Body of pancreas (tissue), 4 donors: ENCODE data around the gene CCDC80. TPM values are rescaled to one million over a fixed set of nuclear protein-coding genes. Genes with fewer than 3 reads are reported as not detected.
A peak's percentile ranks its signal among the peaks of the same experiment; 100 is the strongest.

Experiments used
- ATAC-seq: fragments of 150-250 bp; one replicate; pipeline ENCODE4 v1.9.1; 2016
- DNase-seq, 4 donors: peaks; one replicate each; pipeline ENCODE4 v3.0.0-alpha.2; 2019
- H3K27ac ChIP-seq, 4 donors: fragments of 200-600 bp; sonication (generic); 1 replicate in 3 of 4; 2 replicates in 1 of 4; pipeline versions ENCODE4 v1.5.1 to v1.6.1; 2016 to 2019; ENCODE audit warnings: mild to moderate bottlenecking in 1 of 4, mixed read lengths in 1 of 4, moderate library complexity in 1 of 4
- H3K27me3 ChIP-seq, 2 donors: fragments of 200-600 bp; sonication (generic); one replicate each; pipeline ENCODE4 v1.6.0; 2016; ENCODE audit warnings: mild to moderate bottlenecking in 1 of 2
- H3K36me3 ChIP-seq, 2 donors: fragments of 200-600 bp; sonication (generic); replicated peaks in 1 of 2; 2 replicates each; pipeline ENCODE4 v1.5.1; 2016; ENCODE audit warnings: low read depth in 2 of 2; ENCODE audit not compliant: insufficient read depth in 1 of 2
- H3K4me1 ChIP-seq: fragments of 200-600 bp; sonication (generic); one replicate; pipeline ENCODE4 v1.6.0; 2016
- H3K4me3 ChIP-seq, 2 donors: fragments of 200-600 bp; sonication (generic); 1 replicate in 1 of 2; 2 replicates in 1 of 2; pipeline ENCODE4 v1.5.1; 2016 to 2019
- H3K9me3 ChIP-seq, 3 donors: fragments of 200-600 bp; sonication (generic); 1 replicate in 2 of 3; 2 replicates in 1 of 3; pipeline ENCODE4 v1.5.1; 2016
- POLR2A ChIP-seq, 3 donors: fragments of 450-650 bp; IDR thresholded peaks; one replicate each; pipeline ENCODE4 v1.6.1; 2016; ENCODE audit warnings: antibody characterized with exemption in 3 of 3, mild to moderate bottlenecking in 2 of 3
- WGBS, 2 donors: methylation state at CpG; one replicate each; pipeline ENCODE4 v1.1.5; 2017; 5-methylcytosine and 5-hydroxymethylcytosine counted together
- intact Hi-C: fragments of 100-400 bp; cut with DNase I; formaldehyde crosslinking; loops from one replicate; pipeline ENCODE4 v1.15.1; 2023
- total RNA-seq, 2 donors: library from RNA; depleted of rRNA; stranded (reverse); fragments of >200 nt; gene quantifications; one replicate each; pipeline ENCODE4 v1.1.0, GENCODE V29; 2016
- TF ChIP-seq, protein P1 (sequence below), 7 experiments: fragments of 450-650 bp in 4 of 7; fragments of 200-600 bp in 3 of 7; sonication (generic) in 3 of 7; IDR thresholded peaks; one replicate each; pipeline ENCODE4 v1.5.1; 2016 to 2019; ENCODE audit warnings: antibody characterized with exemption in 7 of 7

Gene CCDC80
- total RNA-seq, 2 donors from 2014 or later = 17.4 to 25.1 TPM

DNA sequence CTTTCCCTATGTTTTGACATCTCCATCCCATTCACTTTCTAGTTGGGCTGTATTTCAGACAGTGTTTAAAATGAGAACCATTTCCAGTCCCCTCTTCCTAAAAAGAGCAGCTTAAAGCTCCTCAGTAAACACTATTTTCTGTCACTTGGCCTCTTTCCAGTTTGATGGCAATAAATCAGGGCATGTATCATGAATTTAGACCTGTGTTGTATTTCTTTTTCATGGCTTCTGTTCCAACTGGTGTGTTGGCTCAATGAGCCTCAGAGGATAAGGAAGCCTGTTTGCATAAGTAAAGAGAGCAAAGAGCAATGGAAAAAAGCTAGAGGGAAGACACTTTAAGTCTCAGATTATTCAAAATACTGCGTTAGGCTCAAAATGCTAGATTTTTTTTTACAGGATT lies 7.2 kb downstream of the CCDC80 start:
- 35 to 45% methylated on average over 1 of the region's 1 CpG for WGBS, 2 donors
- H3K4me3 ChIP-seq = no peak overlapping the region
- H3K4me1 ChIP-seq = no peaks in the 10 kb centered on the region
- H3K27me3 ChIP-seq = no peaks in the 10 kb centered on the region
- no peak for DNase-seq
- no peaks in the 10 kb centered on the region for H3K9me3 ChIP-seq
- H3K36me3 ChIP-seq = no peaks in the 10 kb centered on the region
- TF ChIP-seq, protein P1, sequence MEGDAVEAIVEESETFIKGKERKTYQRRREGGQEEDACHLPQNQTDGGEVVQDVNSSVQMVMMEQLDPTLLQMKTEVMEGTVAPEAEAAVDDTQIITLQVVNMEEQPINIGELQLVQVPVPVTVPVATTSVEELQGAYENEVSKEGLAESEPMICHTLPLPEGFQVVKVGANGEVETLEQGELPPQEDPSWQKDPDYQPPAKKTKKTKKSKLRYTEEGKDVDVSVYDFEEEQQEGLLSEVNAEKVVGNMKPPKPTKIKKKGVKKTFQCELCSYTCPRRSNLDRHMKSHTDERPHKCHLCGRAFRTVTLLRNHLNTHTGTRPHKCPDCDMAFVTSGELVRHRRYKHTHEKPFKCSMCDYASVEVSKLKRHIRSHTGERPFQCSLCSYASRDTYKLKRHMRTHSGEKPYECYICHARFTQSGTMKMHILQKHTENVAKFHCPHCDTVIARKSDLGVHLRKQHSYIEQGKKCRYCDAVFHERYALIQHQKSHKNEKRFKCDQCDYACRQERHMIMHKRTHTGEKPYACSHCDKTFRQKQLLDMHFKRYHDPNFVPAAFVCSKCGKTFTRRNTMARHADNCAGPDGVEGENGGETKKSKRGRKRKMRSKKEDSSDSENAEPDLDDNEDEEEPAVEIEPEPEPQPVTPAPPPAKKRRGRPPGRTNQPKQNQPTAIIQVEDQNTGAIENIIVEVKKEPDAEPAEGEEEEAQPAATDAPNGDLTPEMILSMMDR (IDR thresholded peaks at IDR 0.05) = no peak
- TF ChIP-seq POLR2A (IDR thresholded peaks at IDR 0.05) = no peak
- no peak overlapping the region for H3K27ac ChIP-seq
- intact Hi-C loops = no loop called here
- no peak for ATAC-seq

DNA sequence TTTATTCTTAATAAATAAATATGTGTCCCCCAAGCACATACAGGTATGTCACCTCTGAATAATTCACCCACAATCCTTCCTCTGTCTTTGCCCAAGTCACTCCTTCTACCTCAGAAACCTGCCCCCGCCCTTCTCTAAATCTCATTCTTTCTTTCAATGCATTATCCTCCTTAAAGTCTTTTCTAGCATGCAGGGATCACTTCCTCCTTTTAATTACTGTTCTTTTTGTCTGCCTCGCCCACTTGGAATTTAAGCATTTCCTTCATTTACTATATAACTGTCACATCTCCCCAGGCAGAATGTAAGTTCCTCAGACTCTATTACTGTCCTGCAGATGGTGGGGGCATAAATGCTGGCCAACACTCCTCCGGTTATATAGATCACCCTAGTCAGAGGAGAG lies 7.8 kb downstream of the CCDC80 start:
- no peak for TF ChIP-seq POLR2A (IDR thresholded peaks at IDR 0.05)
- TF ChIP-seq, protein P1 (IDR thresholded peaks at IDR 0.05) = no peak
- DNase-seq (no peak), ATAC-seq (no peak)
- no peak overlapping the region for H3K27ac ChIP-seq
- WGBS, 2 donors = 46 to 55% methylated on average over 3 of the region's 3 CpGs
- intact Hi-C loops = no loop called here
- H3K4me3 ChIP-seq = no peak overlapping the region
- H3K9me3 ChIP-seq = no peaks in the 10 kb centered on the region
- H3K36me3 ChIP-seq = no peaks in the 10 kb centered on the region
- no peaks in the 10 kb centered on the region for H3K4me1 ChIP-seq
- H3K27me3 ChIP-seq = no peaks in the 10 kb centered on the region

DNA sequence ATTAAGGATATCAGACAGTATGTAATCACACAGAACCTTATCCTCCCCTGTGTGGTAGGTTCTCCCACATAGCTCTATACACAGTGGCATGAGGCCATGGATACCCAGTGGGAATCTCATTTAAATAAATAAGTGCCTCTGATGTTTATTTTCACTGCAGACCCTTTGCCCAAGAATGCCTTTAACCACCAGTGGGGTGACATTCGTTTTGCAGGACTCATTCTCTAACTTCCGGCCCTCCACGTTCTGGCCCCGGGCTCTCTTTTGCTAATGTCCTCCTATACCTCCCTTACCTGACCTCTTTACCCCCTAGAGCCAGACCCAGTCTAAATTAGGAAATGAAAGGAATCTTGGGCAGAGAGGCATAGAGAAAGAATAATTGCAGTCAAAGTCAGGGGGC lies 8.3 kb downstream of the CCDC80 start:
- no peak for TF ChIP-seq POLR2A (IDR thresholded peaks at IDR 0.05)
- TF ChIP-seq, protein P1 (IDR thresholded peaks at IDR 0.05) = no peak
- no peak overlapping the region for H3K27ac ChIP-seq

DNA sequence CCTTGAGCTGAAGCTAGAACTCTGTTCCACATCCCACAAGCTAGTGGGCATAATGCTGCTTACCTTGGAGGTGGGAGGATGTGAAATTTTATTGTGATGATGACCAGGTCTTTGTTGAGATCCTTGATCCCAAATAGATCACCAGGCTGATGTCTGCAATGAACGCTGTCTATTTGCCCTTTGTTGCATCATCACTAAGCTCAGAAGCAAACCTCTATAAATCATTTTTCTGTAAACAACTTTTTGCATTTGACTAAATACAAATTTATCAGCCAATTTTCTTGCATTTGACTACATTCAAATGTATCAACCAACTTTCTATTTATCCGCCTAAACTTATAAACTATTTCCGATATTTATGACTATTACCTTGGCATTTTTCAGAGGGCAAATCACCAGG lies 9.7 kb downstream of the CCDC80 start:
- no peak overlapping the region for H3K27ac ChIP-seq
- no peaks in the 10 kb centered on the region for H3K36me3 ChIP-seq
- H3K4me1 ChIP-seq = no peaks in the 10 kb centered on the region
- H3K27me3 ChIP-seq = no peaks in the 10 kb centered on the region
- DNase-seq (no peak), ATAC-seq (no peak)
- no peaks in the 10 kb centered on the region for H3K9me3 ChIP-seq
- H3K4me3 ChIP-seq = no peak overlapping the region
- no peak for TF ChIP-seq POLR2A (IDR thresholded peaks at IDR 0.05)
- TF ChIP-seq, protein P1 (IDR thresholded peaks at IDR 0.05) = no peak
- WGBS, 2 donors = 82 to 86% methylated on average over 3 of the region's 3 CpGs
- intact Hi-C loops = no loop called here

More for the DNA sequence above, 8.3 kb downstream of the CCDC80 start:
- no peaks in the 10 kb centered on the region for H3K9me3 ChIP-seq
- DNase-seq = no peak
- no peak for ATAC-seq
- no peak overlapping the region for H3K4me3 ChIP-seq
- no peaks in the 10 kb centered on the region for H3K4me1 ChIP-seq
- H3K27me3 ChIP-seq = no peaks in the 10 kb centered on the region
- H3K36me3 ChIP-seq = no peaks in the 10 kb centered on the region
- intact Hi-C loops = no loop called here
- WGBS, 2 donors = 37 to 40% methylated on average over 4 of the region's 4 CpGs

DNA sequence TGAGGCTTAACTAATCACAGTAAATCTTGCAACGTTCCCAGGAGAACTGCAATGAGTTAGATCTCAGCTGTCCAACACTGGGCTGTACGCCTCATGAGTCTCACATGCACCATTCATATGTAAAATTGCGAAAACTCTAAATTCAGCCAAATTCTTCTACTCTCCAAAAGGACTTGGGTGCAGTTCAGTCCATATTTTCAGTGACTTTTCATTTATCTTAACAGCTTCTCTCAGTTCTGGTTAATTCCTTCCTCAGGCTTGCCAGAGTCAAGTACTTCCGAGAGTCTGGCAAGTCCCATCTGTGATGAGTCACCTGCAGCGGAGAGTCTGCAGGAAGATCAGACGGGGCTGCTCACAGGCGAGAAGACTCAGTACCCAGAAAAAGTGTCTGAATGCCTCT lies 11.5 kb downstream of the CCDC80 start:
- WGBS, 2 donors = 62 to 67% methylated on average over 7 of the region's 7 CpGs
- TF ChIP-seq POLR2A (IDR thresholded peaks at IDR 0.05) = no peak
- TF ChIP-seq, protein P1 (IDR thresholded peaks at IDR 0.05) = no peak
- no peaks in the 10 kb centered on the region for H3K9me3 ChIP-seq
- no peaks in the 10 kb centered on the region for H3K36me3 ChIP-seq
- DNase-seq (peak in 3 of 4 donors; percentile 29 to 50 (median 39)), ATAC-seq (peak; percentile 65)
- H3K4me1 ChIP-seq = no peaks in the 10 kb centered on the region
- no peak overlapping the region for H3K27ac ChIP-seq
- intact Hi-C loops = no loop called here
- H3K27me3 ChIP-seq = no peaks in the 10 kb centered on the region
- H3K4me3 ChIP-seq = no peak overlapping the region
